Amniotic epithelial cell (primary cell): ENCODE measurements around the gene COL4A2.

Source experiments
- DNase-seq: peaks from one replicate; pipeline ENCODE4 v3.0.0-alpha.2; 2010; ENCODE audit warnings: low read depth

The COL4A2 gene

GRCh38 chr13:110339975-110340550, 33.0 kb downstream of the COL4A2 start:
- DNase-seq: no peak

- peak; percentile 75 for DNase-seq
Measured at GRCh38 chr13:110340812-110341444, 33.8 kb downstream of the COL4A2 start.

GRCh38 chr13:110341445-110342244, 34.6 kb downstream of the COL4A2 start:
- DNase-seq: peak; percentile 68

GRCh38 chr13:110342474-110342873, 35.4 kb downstream of the COL4A2 start:
- no peak for DNase-seq

GRCh38 chr13:110343241-110343865, 36.3 kb downstream of the COL4A2 start:
- peak; percentile 79 for DNase-seq

- no peak for DNase-seq
Measured at GRCh38 chr13:110344320-110344719, 37.2 kb downstream of the COL4A2 start.

GRCh38 chr13:110345266-110345665, 38.2 kb downstream of the COL4A2 start:
- no peak for DNase-seq

GRCh38 chr13:110345701-110346100, 38.6 kb downstream of the COL4A2 start:
- DNase-seq: no peak

GRCh38 chr13:110346661-110347067, 39.6 kb downstream of the COL4A2 start:
- no peak for DNase-seq

- DNase-seq: no peak
Measured at GRCh38 chr13:110347088-110347487, 40.0 kb downstream of the COL4A2 start.

- DNase-seq: peak; percentile 94
Measured at GRCh38 chr13:110347535-110348308, 40.6 kb downstream of the COL4A2 start.

- DNase-seq: no peak
Measured at GRCh38 chr13:110348309-110349105, 41.4 kb downstream of the COL4A2 start.

GRCh38 chr13:110349239-110349638, 42.2 kb downstream of the COL4A2 start:
- no peak for DNase-seq

- no peak for DNase-seq
Measured at GRCh38 chr13:110350049-110350448, 43.0 kb downstream of the COL4A2 start.

GRCh38 chr13:110350509-110350908, 43.4 kb downstream of the COL4A2 start:
- no peak for DNase-seq

- DNase-seq: no peak
Measured at GRCh38 chr13:110351636-110352420, 44.7 kb downstream of the COL4A2 start.

- no peak for DNase-seq
Measured at GRCh38 chr13:110352735-110353134, 45.7 kb downstream of the COL4A2 start.

GRCh38 chr13:110353339-110353977, 46.4 kb downstream of the COL4A2 start:
- no peak for DNase-seq

- DNase-seq: no peak
Measured at GRCh38 chr13:110354123-110354627, 47.1 kb downstream of the COL4A2 start.
